NCI-H82 treated with DMSO at 0.1 percent for 48 hours (cell line): ENCODE data around the gene SEC63.

ENCODE experiments used
- DNase-seq: peaks from one replicate; lab custom pipeline; 2025; ENCODE audit not compliant: unreplicated experiment; lab: John Stamatoyannopoulos, UW

The SEC63 gene

GRCh38 chr6:107820338-107821261, 137.4 kb downstream of the SEC63 start:
- peak; percentile 68 for DNase-seq

GRCh38 chr6:107819964-107820337, 138.1 kb downstream of the SEC63 start:
- no peak for DNase-seq

- peak; percentile 39 for DNase-seq
These were observed 138.8 kb downstream of the SEC63 start for GRCh38 chr6:107819217-107819616.

GRCh38 chr6:107818272-107818671, 139.7 kb downstream of the SEC63 start:
- DNase-seq = no peak

- no peak for DNase-seq
These were observed 140.2 kb downstream of the SEC63 start for GRCh38 chr6:107817784-107818183.
